HG03045 (cell line): ENCODE data around the gene TRAF2.
"Not testable (repeated sequence)": the region's sequence is repeated elsewhere in the genome, so short reads cannot be mapped to it uniquely, and the experiment has no call there.

Source experiments
- ATAC-seq: cut with Tn5 transposase; IDR thresholded peaks from one replicate; pipeline ENCODE4 v1.9.1; 2021; ENCODE audit warnings: mild to moderate bottlenecking, moderate library complexity; ENCODE audit not compliant: unreplicated experiment

TRAF2 gene

GRCh38 chr9:136876476-136876875, 9.8 kb upstream of the TRAF2 start:
- no peak for ATAC-seq

- ATAC-seq, result no peak
These were observed 5.7 kb upstream of the TRAF2 start for GRCh38 chr9:136880651-136881050.

GRCh38 chr9:136881691-136882108, 4.6 kb upstream of the TRAF2 start:
- no peak for ATAC-seq

- ATAC-seq, result no peak
These were observed 4.0 kb upstream of the TRAF2 start for GRCh38 chr9:136882109-136882946.

- ATAC-seq, result not testable (repeated sequence)
These were observed 3.4 kb upstream of the TRAF2 start for GRCh38 chr9:136882947-136883283.

- ATAC-seq, result not testable (repeated sequence)
These were observed 2.6 kb upstream of the TRAF2 start for GRCh38 chr9:136883670-136884069.

- peak; percentile 18 for ATAC-seq
These were observed 588 bp downstream of the TRAF2 start for GRCh38 chr9:136886610-136887597.

- no peak for ATAC-seq
These were observed 2.1 kb downstream of the TRAF2 start for GRCh38 chr9:136888454-136888853.

GRCh38 chr9:136889858-136890257, 3.5 kb downstream of the TRAF2 start:
- no peak for ATAC-seq

GRCh38 chr9:136890661-136891060, 4.3 kb downstream of the TRAF2 start:
- no peak for ATAC-seq

GRCh38 chr9:136896027-136896426, 9.7 kb downstream of the TRAF2 start:
- ATAC-seq, result no peak

GRCh38 chr9:136898483-136899100, 12.3 kb downstream of the TRAF2 start:
- no peak for ATAC-seq

- peak; percentile 41 for ATAC-seq
These were observed 12.9 kb downstream of the TRAF2 start for GRCh38 chr9:136899196-136899595.

GRCh38 chr9:136900556-136900955, 14.2 kb downstream of the TRAF2 start:
- ATAC-seq, result no peak

GRCh38 chr9:136900988-136901515, 14.7 kb downstream of the TRAF2 start:
- no peak for ATAC-seq

- ATAC-seq, result peak; percentile 44
These were observed 15.4 kb downstream of the TRAF2 start for GRCh38 chr9:136901516-136902258.

- peak; percentile 36 for ATAC-seq
These were observed 16.0 kb downstream of the TRAF2 start for GRCh38 chr9:136902259-136902821.

GRCh38 chr9:136903041-136903554, 16.8 kb downstream of the TRAF2 start:
- no peak for ATAC-seq

- no peak for ATAC-seq
These were observed 19.9 kb downstream of the TRAF2 start for GRCh38 chr9:136906266-136906665.
